HG03469 (cell line): ENCODE measurements around the gene SVIP.

Experiments
- ATAC-seq: cut with Tn5 transposase; IDR thresholded peaks from one replicate; pipeline ENCODE4 v1.9.1; 2021; ENCODE audit warnings: mild to moderate bottlenecking, moderate library complexity, moderate number of reproducible peaks; ENCODE audit not compliant: unreplicated experiment

SVIP gene, protein sequence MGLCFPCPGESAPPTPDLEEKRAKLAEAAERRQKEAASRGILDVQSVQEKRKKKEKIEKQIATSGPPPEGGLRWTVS

DNA sequence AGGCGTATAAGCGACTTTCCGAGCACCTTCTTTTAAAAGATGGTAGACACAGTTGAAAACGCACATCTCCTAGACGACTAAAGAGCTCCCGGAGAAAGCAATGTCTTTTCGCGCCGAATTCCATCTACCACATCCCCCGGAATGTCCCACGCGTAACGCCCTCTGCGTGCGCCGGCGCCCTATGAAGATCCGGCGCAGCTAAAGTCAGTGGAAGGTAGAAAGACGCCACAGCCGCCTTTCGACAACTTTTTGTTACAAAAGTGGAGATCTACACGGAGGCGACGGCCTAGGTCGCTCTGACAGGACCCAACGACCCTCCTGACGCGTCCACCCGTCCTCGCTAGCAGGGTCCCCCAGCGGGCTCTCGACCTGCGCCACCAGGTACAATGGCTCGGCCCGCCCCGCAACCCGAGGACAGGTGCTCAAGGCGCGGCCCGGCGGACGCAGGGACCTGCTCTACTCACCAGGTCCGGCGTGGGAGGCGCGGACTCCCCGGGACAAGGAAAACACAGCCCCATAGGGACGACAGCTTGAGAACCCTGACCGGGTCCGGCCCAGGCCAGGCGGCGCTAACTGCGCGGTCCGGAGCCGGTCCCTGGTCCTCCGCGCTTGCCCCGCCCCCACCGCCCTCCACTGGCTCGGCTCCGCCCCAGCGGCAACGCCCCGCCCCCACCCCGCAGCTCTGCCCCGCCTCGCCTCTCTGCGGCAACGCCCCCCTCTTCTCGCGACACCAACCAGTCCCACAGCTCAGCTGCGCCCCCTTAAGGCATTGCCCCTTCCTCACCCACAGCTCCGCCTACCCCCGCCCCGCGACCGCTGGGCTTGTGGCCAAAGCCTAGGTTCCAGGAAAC is at the start of gene SVIP:
Gene SVIP, minus strand, starts transcription at position 571 of the 851 bp plus-strand sequence. Its CDS starts 53 bp downstream, at position 518.
- ATAC-seq: peak; percentile 92

DNA sequence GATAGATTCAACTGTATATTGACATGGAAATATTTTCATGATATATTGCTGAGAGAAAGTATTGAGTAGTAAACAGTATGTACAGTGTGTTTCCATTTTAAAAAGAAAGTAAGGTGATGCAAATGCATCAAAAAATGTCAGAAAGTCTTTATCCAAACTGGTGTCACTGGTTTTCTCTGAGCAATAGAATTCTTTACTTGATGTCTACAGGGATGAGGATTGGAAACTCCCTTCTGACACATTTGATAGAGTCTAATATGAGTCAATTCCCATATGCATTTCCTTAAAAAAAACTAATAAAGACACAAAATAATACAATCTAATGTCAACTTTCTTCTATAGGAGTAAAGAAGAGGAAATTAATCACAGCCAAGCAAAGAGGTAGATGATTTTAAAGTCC is 49.0 kb upstream of the SVIP start:
- ATAC-seq: no peak

DNA sequence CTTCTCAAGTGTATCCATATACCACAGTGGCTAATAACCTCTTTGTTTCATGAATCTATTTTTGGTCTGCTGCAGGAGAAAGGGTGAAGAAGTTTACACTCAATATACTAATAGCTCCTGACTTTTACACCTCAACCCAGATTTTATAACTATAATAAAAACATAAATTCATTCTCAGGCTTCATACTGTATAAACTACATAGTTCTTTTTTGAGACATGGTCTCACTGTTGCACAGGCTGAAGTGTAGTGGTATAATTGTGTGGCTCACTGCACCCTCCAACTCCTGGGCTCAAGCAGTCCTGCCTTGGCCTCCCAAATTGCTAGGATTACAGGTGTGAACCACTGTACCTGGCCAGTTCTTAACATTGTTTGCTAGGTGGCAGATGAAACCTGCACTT is 48.4 kb upstream of the SVIP start:
- no peak for ATAC-seq

DNA sequence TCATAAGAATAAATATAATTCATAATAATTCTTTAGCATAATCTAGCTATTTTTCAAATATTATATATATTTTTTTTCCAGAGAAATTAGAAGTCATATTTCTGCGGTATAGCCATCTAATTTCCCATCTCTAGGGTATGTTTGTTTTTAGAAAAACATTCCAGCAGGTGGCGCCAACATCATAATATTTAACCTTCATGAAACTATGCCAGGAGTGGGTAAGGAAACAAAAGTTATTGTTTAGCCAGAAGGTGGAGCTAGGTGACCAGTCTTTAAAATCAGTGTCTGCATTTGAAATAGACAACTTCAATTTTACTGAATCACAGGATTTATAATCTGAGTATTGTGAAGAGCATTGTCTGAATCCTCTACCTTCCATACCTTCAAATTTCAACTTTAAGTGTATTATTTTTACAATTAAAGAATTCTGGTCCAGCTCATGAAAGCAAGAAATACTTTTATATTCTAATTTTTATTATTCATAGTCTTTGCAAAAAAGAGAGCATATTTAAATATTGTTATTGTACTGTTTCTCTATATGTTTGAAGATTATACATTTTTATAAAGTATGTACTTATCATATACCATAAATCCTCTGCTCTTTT is 46.4 kb upstream of the SVIP start:
- peak; percentile 99 for ATAC-seq

DNA sequence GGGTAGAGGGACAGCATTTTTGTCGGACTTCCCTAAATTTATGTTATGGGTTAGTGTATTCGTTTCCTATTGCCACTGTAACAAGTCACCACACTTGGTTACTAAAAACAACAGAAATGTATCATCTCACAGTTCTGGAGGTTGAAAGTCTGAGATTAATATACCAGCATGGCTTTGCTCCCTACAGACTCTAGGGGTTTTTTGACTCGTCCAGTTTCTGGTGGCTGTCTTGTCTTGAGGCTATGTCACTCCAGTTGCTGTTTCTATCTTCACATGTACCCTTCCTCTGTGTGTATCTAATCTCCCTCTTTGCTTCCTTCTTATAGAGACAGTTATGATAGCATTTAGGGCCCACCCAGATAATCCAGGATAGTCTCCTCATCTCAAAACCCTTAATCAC is 39.7 kb upstream of the SVIP start:
- ATAC-seq: no peak

DNA sequence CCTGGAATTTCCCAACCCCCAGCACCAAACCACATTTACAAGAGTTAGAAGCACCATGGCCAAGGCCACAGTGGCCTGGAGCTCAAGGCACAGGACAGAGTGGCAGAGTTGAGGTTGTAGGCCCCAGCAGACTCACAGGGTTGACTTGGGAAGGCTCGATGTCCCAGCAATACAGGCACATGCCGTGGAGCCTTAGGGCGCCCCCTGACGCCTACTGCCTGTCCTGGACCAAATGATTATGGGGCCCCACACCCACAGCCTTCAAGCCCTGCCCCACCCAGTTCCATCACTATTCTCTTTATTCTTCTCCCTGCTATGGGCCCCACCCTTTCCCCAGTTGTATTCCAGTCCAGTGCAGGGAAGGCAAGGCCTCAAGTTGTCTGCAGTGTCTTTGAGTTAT is 30.6 kb upstream of the SVIP start, which contains the start of gene CCDC179:
Gene CCDC179, minus strand, starts transcription at position 234 of the 400 bp plus-strand sequence. Its CDS starts 53 bp downstream, at position 181.
- ATAC-seq: no peak

DNA sequence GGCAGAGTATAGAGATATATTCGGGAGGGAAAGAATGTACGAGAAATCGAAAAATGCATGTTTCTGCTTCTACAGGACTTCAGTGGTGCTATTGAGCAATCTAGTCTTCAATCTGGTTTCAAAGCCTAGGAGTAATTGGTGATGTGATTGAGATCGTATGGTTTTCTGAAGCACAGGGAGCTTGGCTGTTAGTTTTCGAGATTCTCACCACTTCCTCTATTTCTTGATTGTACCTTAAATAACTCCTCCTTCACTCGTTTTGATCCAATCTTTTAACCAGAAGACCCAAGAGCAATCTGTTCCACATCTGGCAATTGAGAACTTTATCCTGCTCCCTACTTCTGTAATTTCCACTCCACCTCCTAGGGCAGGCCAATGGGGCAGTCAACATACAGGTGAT is 30.2 kb upstream of the SVIP start:
- no peak for ATAC-seq

DNA sequence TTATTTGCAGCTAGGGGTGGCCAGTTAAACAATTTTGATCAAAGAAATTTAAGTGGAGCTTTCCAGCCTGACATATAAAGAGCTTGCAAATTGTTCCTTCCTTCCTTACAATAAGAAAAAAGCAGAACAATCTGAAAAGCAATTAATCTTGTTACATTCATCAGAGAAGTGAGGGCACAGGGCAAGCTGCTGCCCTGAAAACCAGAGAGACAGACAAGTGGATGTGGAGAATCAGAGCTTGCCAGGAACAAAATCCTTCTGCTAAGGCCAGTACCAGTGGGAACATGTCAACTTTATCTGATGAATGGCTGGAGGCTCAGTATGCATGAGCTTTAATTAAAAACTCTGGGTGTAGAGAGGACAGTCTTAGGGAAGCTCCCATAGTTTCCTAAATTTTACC is 21.9 kb upstream of the SVIP start:
- no peak for ATAC-seq

DNA sequence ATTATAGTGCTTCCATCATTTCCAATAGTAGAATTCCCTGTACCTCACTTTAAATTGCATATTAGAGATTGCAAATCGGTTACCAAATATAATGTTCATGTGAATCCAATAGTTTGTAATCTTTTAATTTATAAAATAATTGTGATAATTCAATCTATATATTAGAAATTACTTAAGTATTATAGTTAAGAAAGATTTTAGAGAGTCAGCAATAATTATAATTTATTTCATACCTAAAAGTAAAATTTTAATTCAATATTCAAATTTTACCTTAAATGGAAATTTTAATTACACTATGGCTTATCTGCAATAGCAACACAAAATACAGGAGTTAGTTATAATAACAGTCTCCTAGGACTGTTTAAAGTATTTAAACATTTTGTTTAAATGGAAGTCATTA is 17.1 kb upstream of the SVIP start:
- ATAC-seq: no peak

DNA sequence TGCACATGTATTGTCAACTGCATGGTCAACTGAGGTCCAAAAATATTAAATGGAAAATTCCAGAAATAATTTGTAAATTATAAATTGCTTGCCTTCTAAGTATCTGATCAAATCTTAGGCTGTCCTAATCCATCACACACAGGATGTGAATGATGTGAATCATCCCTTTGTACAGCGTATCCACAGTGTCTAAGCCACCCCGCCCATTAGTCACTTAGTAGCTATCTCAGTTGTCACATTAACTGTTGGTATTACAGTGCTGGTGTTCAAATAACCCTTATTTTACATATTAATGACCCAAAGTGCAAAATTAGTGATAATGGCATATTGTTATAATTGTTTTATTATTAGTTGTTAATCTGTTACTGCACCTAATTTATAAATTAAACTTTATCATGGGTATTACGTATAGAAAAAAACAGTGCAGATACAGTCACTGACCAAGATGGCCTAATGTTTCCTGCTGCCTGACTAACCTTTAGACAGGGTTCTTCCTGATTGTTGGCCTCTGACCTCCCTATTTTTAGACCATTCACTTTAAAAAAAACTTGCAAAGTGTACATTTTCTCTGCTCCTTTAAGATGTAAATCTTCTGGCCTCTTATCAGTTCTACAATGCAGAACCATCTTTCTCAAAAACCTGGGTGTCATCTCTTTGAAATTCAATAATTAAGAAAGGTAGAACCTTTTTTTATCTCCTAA is 2.9 kb upstream of the SVIP start:
- no peak for ATAC-seq

DNA sequence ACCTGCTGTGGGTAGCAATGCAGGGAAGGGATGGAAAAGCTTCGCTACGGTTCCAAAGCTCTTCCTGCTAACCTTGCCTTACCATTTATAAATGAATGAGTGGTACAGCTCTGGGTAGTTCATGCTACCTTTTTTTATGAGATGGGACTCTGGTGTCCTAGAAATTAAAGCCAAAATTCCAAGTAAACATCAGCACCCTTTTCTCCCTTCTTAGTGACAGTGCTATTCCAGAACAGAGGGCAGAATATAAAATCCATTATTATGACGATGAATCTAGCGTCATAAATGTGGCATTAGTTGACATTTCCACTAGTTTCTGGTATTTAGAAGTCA is 447 bp upstream of the SVIP start:
- no peak for ATAC-seq

DNA sequence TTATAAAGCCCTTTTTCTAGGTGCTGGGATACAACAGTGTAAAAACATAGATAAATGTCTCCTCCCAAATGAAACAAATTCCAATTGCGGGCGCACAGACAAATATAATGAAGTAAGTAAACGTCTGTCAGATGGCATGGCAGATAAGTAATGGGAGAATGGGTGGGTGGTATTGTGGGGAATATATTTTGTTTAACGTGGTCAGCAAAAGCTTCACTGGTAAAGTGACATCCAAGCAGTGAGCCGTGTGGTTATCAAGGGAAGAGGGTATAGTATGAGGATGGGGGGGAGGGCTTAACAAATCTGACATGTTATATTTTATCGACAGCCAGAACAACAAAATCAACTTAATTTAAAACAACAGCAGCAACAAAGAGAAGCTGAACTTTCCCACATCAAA is 1.2 kb downstream of the SVIP start:
- no peak for ATAC-seq

DNA sequence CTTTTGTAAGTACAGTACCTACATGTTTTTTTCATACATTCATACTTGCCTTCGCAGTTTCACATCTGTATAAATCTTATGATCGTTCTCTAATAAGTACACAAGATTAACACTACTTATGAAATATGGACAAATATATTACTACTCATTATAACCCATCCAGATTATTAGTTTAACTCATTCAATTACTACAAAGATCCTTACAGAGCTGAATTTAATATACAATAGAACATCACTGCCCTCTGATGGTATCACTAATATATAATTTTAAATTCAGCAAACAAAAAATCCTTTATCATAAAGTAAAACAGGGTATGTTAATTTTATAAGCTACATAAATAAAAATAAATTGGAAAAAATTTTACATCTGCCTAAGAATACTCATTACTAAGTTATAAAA is 7.4 kb downstream of the SVIP start:
- ATAC-seq: no peak

DNA sequence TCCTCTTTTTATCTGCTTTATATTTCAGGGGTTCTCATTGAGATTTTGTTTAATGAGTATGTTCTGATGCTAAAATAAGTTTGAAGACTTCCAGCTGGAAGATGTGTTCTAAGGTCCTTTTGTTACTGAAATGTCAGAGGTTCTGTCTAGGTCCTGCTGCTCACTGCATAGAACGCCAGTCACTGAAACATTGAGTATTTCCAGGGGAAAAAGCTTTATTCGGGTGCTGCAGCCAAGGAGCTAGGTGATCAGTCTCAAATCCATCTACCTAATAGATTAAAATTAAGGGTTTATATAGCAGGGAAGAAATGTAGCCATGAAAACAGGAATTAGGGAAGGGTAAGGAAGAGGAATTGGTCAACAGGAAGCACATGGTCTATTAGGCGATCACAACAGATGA is 19.7 kb downstream of the SVIP start:
- no peak for ATAC-seq

DNA sequence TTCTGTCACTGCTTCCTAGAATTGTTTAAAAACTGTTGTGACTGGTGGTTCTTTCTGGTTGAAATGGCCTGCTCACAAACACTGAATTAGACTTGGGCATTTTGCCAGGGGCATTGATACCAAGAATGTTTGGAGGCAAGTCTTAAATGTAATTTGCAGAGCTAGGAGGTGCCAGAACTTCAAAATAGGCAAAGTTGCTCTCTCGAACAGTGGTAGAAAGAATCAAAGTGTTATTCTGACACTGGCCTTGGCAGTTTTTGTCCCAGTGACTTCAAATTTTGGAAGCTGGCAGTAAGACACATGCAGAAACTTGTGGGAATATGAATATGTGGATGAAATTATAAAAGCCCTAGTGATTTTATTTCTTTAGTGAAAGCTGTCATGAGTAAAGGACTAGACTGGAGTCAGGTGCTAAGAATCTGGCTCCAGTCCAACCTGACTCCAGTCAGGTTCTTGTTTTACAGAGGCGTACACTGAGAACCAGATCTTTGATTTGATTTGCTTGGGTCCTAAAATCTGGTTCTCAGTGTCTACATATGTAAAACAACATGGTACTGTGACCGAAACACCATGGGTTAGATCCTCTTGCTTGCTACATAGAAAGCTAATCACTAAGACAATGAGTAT is 20.9 kb downstream of the SVIP start:
- ATAC-seq: peak; percentile 10

DNA sequence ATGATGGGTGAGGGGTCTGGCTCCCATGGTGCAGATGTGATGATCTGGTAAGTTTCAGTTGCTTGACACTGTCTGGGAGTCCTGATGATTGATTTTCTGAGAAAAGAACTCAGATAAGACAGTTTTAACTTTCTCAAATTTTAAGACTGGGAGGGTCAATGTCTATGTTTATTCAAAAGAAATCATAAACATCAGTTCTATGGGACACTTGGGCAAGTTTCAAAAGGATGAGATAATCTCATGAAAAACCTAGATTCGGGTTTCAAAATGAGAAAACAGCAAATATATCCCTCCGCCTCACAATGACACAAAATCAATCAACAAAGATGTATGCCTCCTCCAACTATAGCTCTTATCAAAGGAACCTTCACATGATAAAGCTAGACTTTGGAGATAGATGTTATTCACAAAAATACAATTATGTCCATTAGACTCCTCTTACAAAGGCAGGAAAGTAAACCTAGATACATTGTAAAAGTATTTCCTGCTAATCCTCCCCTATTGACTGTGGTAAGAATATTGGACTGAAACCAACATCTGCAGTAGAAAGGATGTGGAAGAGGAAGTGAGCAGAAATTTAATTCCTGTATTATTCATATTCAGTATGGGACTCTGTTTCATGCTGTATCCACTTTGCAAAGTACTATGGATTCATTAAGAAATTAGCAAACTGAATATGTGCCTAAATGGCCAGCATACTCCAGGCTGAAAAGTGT is 21.6 kb downstream of the SVIP start:
- peak; percentile 97 for ATAC-seq

DNA sequence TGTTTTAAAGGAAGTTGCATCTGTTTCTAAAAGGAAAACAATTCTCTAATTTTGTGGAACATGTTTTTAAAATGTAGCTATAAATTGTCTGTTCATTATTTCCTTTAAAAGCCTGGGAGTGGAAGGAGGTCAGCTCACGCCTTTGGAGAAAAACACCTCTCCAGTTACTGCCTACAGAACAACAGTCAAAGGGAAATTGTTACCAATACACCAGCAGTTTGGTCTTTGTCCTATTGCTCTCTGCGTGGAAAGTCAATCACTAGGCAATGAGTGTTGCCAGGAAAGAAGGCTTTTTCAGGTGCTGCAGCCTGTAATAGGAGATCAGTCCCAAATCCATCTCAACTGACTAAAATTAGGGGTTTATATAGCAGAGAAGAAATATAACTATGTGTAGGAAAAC is 22.2 kb downstream of the SVIP start:
- ATAC-seq: no peak

DNA sequence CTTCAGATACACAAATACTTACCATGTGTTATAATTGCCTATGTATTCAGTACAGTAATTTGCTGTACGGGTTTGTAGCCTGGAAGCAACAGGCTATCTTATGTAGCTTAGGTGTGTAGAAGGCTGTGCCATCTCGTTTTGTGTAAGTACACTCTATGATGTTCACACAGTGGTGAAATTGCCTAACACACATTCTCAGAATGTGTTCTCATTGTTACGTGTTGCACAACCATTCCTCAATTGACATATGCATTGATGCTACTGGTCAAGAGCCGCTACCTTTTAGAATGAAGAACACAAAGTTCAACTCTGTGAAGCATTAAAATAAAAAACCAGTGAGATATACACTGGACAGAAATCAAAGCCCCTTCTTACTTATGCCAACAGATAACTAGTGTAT is 26.7 kb downstream of the SVIP start:
- ATAC-seq: no peak

DNA sequence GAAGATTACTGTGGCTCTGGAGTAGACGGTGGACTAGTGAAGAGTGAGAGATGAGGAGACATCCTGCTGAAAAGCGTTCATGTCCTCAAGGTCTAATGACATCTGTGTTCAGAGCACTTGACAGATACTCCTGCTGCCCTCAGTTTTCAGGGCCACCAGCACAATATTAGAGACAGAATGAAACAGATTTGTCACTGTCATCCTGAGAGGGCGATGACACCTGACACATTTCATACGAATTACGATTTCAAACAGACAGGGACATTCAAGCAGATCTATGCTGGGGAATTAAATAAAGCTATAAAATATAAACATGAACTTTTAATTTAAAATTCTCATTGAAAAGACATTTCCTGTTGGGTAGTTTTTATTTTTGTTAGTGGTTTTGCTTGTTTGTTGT is 29.1 kb downstream of the SVIP start:
- no peak for ATAC-seq

DNA sequence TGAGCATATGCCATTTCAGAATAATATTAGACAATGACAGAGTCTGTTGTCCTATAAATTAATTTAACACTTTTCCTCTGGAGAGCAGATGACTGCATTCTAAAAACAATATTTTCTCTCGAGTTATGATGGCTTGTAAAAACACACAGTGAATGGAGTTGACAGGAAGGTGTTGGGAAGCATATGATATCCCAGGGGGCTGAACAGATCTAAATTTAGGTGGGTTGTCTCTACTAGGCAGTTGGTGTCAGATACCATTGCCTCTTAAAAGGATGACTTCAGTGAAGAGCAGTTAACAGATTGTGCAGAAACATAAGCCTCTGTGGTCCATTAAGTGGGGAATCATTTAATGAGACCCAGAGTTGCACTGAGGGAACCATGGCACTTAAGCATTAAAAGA is 30.7 kb downstream of the SVIP start:
- no peak for ATAC-seq

DNA sequence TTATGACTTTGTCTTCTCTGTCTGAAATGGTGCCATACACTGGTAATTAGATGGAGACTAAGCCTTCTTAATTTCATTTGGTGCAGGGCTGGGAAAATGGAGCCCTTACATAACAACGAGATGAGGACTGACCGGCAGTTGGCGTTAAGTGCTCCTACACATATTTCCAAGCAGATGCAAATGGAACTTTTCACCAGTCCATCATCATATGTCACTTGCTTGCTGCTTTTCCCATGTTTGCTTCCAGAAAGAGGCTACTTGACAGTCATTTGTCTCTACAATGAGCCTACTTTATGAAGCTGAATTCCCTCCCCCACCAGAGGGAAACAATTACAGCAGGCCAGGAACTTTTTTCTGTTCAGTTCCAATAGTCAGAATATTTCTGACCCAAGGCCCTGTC is 32.6 kb downstream of the SVIP start:
- ATAC-seq: no peak
